Heart left ventricle (tissue), 16 donors: ENCODE results near the gene PABPN1L. TPM values are rescaled to one million over a fixed set of nuclear protein-coding genes. Genes with fewer than 3 reads are reported as not detected.
A peak's percentile ranks its signal among the peaks of the same experiment; 100 is the strongest.

Experiments
- ATAC-seq, 4 donors: fragments of 200-7000 bp; cut with Tn5 transposase; one replicate each; pipeline ENCODE4 v1.9.1; 2020 to 2022; ENCODE audit warnings: moderate library complexity in 4 of 4, mild to moderate bottlenecking in 3 of 4, moderate number of reproducible peaks in 1 of 4
- DNase-seq, 5 donors: peaks; one replicate each; pipeline ENCODE4 v3.0.0-alpha.2; 2020
- H3K27ac ChIP-seq, 12 donors: fragments of 200-600 bp; sonication (generic) in 4 of 12; one replicate each; pipeline versions ENCODE4 v1.5.0 to v1.8.0; 2016 to 2022; ENCODE audit warnings: mild to moderate bottlenecking in 2 of 12
- H3K27me3 ChIP-seq, 9 donors: fragments of 200-600 bp; sonication (generic) in 2 of 9; one replicate each; pipeline versions ENCODE4 v1.5.1 to v1.8.0; 2016 to 2022; ENCODE audit warnings: mild to moderate bottlenecking in 3 of 9
- H3K36me3 ChIP-seq, 9 donors: fragments of 200-600 bp; sonication (generic) in 2 of 9; one replicate each; pipeline versions ENCODE4 v1.5.0 to v1.8.0; 2018 to 2022; ENCODE audit warnings: mild to moderate bottlenecking in 2 of 9
- H3K4me1 ChIP-seq, 12 donors: fragments of 200-600 bp; sonication (generic) in 4 of 12; one replicate each; pipeline versions ENCODE4 v1.5.0 to v1.8.0; 2016 to 2022; ENCODE audit warnings: mild to moderate bottlenecking in 3 of 12
- H3K4me3 ChIP-seq, 12 donors: fragments of 200-600 bp; sonication (generic) in 4 of 12; one replicate each; pipeline versions ENCODE4 v1.5.0 to v1.8.0; 2017 to 2022; ENCODE audit warnings: mild to moderate bottlenecking in 9 of 12, moderate library complexity in 4 of 12
- H3K9me3 ChIP-seq, 12 donors: fragments of 200-600 bp; sonication (generic) in 4 of 12; one replicate each; pipeline versions ENCODE4 v1.5.0 to v1.8.0; 2016 to 2022; ENCODE audit warnings: mild to moderate bottlenecking in 1 of 12
- POLR2A ChIP-seq, 2 donors: fragments of 450-650 bp; IDR thresholded peaks; one replicate each; pipeline ENCODE4 v1.6.1; 2017; ENCODE audit warnings: antibody characterized with exemption in 2 of 2, mild to moderate bottlenecking in 2 of 2, moderate library complexity in 2 of 2
- WGBS, 4 donors: extraction: QIAGEN DNeasy Blood & Tissue Kit in 2 of 4; methylation state at CpG; one replicate each; pipeline versions ENCODE4 v1.1.5 to v1.1.7; 2013 to 2018; 5-methylcytosine and 5-hydroxymethylcytosine counted together
- intact Hi-C, 10 donors: fragments of 100-400 bp; cut with DNase I; formaldehyde crosslinking; loops; one replicate each; pipeline versions ENCODE4 v1.11.1 to v1.14.2; 2022
- polyA plus RNA-seq, 2 donors: library from polyadenylated mRNA; stranded (reverse); fragments of 200-250 nt; gene quantifications; one replicate each; pipeline ENCODE4 v1.2.3, GENCODE V29; 2013
- total RNA-seq, 9 donors: library from RNA; depleted of rRNA in 2 of 9; stranded (reverse); fragments of >200 nt in 2 of 9; fragmentation: NEBNext Ultra II Directional in 3 of 9; extraction: Animal tissue kit (Norgen Biotek cat#: 25700) in 3 of 9; gene quantifications; one replicate each; pipeline versions ENCODE4 v1.1.0 to v1.2.4, GENCODE V29; 2016 to 2023
- TF ChIP-seq, protein P1 (sequence below), 12 donors: fragments of 200-600 bp; sonication (generic) in 4 of 12; IDR thresholded peaks; one replicate each; pipeline versions ENCODE4 v1.5.0 to v1.8.0; 2018 to 2022; ENCODE audit warnings: antibody characterized with exemption in 12 of 12, mild to moderate bottlenecking in 5 of 12
- donor health status: ischemic (EF 13 %, LVEDD 7.1; RV severe dilation, severe dysfunction).
- donor health status: healthy with polysubstance abuse.
- donor health status: DM: no; HTN: yes; CAD: no.
- donor health status: DM: no; HTN: no; CAD: no.
- donor health status: ischemic (EF 25% LVEDD 6.9; RV normal size, moderate dysfunction).
- donor health status: ischemic (EF 25% LVEDD 5.7; RV mildly dilated, moderate dysfunction).
- donor health status: healthy.
- donor health status: DM: yes; HTN: yes; CAD: no.
- donor health status: ischemic (EF 35%, LVEDD 5.7; RV mildly dilated, moderate dysfunction).
- donor health status: nonischemic (EF 11% LVEDD 7.7; RV severe dilation, severe dysfunction).
- donor health status: DM: yes; HTN: yes; CAD: no.
- donor health status: PGD.
- donor health status: ischemic (EF 29% LVEDD 5.4; RV normal size, mild dysfunction).
- donor health status: nonischemic (EF 23%, LVEDD 6.1; RV moderate dilation, normal function).

Gene PABPN1L
- total and polyA plus RNA-seq, 11 donors, result not detected

DNA sequence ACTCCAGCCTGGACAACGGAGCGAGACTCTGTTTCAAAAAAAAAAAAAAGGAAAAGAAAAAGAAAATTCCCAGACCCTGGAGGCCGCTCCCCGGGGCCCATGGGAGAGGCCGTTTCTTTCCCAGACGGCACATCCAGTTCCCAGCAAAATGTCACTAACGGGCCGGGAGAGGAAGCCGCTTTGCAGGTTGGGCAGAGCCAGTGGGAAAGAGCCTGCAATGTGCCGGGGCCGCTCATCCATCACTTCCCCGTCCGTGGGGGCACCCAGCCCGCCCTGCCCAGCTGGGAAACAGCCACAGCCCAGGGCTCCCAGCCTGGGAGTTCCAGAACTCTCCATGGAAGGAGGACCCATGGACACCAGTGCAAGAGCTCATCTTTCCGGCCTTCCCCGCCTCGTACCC is 41.8 kb upstream of the PABPN1L start:
- WGBS, 4 donors, result 74 to 82% (median 80%) methylated on average over 17 of the region's 17 CpGs
- peak overlapping the region; percentile 13 to 79 (median 56) for H3K27ac ChIP-seq
- H3K4me3 ChIP-seq, result no peak overlapping the region
- intact Hi-C loops, result loop anchor here in 1 of 10 donors (2.0 kb wide), 1 partner anchor 20 kb away; no protein-coding TSS in a partner anchor
- H3K27me3 ChIP-seq, result no peaks in the 10 kb centered on the region
- H3K4me1 ChIP-seq, result peaks cover 0 to 64% (median 24%) of the 10 kb centered on the region in 12 donors
- peaks cover 0 to 4% (median 0%) of the 10 kb centered on the region in 9 donors for H3K36me3 ChIP-seq
- TF ChIP-seq POLR2A (IDR thresholded peaks at IDR 0.05), result no peak
- TF ChIP-seq, protein P1, sequence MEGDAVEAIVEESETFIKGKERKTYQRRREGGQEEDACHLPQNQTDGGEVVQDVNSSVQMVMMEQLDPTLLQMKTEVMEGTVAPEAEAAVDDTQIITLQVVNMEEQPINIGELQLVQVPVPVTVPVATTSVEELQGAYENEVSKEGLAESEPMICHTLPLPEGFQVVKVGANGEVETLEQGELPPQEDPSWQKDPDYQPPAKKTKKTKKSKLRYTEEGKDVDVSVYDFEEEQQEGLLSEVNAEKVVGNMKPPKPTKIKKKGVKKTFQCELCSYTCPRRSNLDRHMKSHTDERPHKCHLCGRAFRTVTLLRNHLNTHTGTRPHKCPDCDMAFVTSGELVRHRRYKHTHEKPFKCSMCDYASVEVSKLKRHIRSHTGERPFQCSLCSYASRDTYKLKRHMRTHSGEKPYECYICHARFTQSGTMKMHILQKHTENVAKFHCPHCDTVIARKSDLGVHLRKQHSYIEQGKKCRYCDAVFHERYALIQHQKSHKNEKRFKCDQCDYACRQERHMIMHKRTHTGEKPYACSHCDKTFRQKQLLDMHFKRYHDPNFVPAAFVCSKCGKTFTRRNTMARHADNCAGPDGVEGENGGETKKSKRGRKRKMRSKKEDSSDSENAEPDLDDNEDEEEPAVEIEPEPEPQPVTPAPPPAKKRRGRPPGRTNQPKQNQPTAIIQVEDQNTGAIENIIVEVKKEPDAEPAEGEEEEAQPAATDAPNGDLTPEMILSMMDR (IDR thresholded peaks at IDR 0.05), result no peak
- H3K9me3 ChIP-seq, result no peaks in the 10 kb centered on the region
- ATAC-seq (peak in 2 of 4 donors; percentile 10 to 16), DNase-seq (peak in 2 of 5 donors; percentile 49 to 65)

DNA sequence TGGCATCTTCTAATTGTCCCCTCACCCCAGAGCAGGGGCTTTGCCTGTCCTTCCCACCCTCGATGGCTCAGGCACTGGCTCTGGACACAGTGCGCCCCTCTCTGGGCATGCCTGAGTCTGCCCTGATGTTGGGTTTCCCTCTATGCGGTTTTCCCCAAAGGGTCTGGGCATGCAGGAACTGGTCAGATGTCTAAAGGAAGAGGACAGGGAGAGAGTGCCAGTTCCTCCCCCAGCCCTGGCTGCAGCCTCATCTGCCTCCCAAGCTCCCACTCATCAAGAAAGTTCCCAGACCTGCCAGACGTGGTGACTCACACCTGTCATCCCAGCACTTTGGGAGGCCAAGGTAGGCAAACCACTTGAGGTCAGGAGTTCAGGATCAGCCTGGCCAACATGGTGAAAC is 41.3 kb upstream of the PABPN1L start:
- H3K36me3 ChIP-seq, result peaks cover 0 to 4% (median 0%) of the 10 kb centered on the region in 9 donors
- DNase-seq, result no peak
- TF ChIP-seq POLR2A (IDR thresholded peaks at IDR 0.05), result no peak
- TF ChIP-seq, protein P1 (IDR thresholded peaks at IDR 0.05), result no peak
- intact Hi-C loops, result loop anchor here in 1 of 10 donors (2.0 kb wide), 1 partner anchor 19 kb away; no protein-coding TSS in a partner anchor
- no peak for ATAC-seq
- H3K27me3 ChIP-seq, result no peaks in the 10 kb centered on the region
- no peaks in the 10 kb centered on the region for H3K9me3 ChIP-seq
- WGBS, 4 donors, result 80 to 92% (median 85%) methylated on average over 2 to 4 of the region's 4 CpGs
- H3K27ac ChIP-seq, result peak overlapping the region in 9 of 12 donors; percentile 5 to 76 (median 43)
- H3K4me3 ChIP-seq, result no peak overlapping the region
- peaks cover 0 to 64% (median 24%) of the 10 kb centered on the region in 12 donors for H3K4me1 ChIP-seq

DNA sequence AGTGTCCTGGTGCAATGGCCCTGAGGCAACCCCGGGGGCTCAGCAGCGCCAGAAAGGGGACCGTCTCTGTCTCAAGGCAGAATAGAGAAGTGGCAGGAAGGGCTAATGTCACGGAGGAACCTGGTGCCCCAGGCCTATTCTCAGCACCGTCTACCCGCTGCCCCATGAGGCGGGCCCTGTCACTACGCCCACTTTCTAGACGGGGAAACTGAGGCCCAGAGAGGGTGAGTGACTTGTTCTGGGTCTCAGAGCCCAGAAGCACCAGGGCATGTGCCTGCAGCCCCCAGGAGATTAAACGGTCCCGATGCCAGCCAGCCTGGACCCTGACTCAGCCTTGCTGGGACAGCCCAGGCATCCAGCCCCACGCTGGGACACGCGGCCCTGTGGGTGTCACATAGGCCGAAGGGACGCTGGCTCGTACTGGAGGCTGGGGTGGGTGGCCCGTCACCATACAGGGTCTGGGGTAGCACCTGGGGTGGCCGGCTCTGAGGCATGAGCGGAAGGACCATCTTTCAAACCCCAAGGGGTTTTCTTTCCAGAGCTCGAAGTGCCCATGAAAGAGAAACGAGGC is 40.2 kb upstream of the PABPN1L start:
- H3K27ac ChIP-seq, result no peak overlapping the region
- H3K4me1 ChIP-seq, result peaks cover 0 to 58% (median 22%) of the 10 kb centered on the region in 12 donors
- H3K4me3 ChIP-seq, result no peak overlapping the region
- TF ChIP-seq, protein P1 (IDR thresholded peaks at IDR 0.05), result no peak
- intact Hi-C loops, result no loop called here
- DNase-seq, result no peak
- no peak for ATAC-seq
- H3K9me3 ChIP-seq, result no peaks in the 10 kb centered on the region
- H3K36me3 ChIP-seq, result peaks cover 0 to 4% (median 0%) of the 10 kb centered on the region in 9 donors
- no peaks in the 10 kb centered on the region for H3K27me3 ChIP-seq
- 89 to 92% (median 91%) methylated on average over 14 to 22 of the region's 22 CpGs for WGBS, 4 donors

DNA sequence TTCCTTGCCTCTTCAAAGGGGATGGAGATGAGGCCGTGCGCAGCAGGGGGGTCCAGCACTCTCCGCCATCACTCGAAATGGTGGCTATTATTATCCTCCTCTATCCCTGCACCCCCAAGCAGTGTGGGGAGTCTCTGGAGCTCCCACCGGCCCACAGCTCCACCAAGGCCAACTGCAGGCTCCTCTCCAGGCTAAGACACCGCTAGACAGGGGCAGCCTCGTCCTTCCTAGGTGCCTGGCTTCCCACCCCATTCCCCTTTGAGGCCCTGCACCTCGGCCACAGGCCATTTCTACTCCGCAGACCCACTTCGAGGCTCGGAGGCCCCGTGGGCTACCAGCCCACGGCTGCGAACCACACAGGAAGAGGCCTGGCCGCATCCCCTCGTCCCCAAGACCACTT is 39.6 kb upstream of the PABPN1L start:
- Histone ChIP-seq H3K4me1 (peaks cover 0 to 52% (median 18%) of the 10 kb centered on the region in 12 donors), H3K36me3 (peaks cover 0 to 9% (median under 1%) of the 10 kb centered on the region in 9 donors), H3K27ac (no peak overlapping the region), H3K27me3 (no peaks in the 10 kb centered on the region), H3K4me3 (no peak overlapping the region), H3K9me3 (no peaks in the 10 kb centered on the region)
- ATAC-seq, result no peak
- TF ChIP-seq, protein P1 (IDR thresholded peaks at IDR 0.05), result no peak
- TF ChIP-seq POLR2A (IDR thresholded peaks at IDR 0.05), result no peak
- intact Hi-C loops, result no loop called here
- 84 to 87% (median 85%) methylated on average over 16 of the region's 16 CpGs for WGBS, 4 donors
- DNase-seq, result no peak
